NAMALWA (cell line): Measurements from ENCODE around the gene CDKN1B.

Source experiments
- DNase-seq: peaks from one replicate; pipeline ENCODE4 v3.0.0-alpha.2; 2015; ENCODE audit warnings: low spot score

CDKN1B gene

GRCh38 chr12:12759234-12759915 lies 42.2 kb downstream of the CDKN1B start:
- no peak for DNase-seq

- DNase-seq: no peak
Measured at GRCh38 chr12:12764824-12765223, 47.7 kb downstream of the CDKN1B start.

- no peak for DNase-seq
Measured at GRCh38 chr12:12770262-12770661, 53.1 kb downstream of the CDKN1B start.
